Measurements from ENCODE around the gene TTLL1. TPM values are rescaled to one million over a fixed set of nuclear protein-coding genes. Genes with fewer than 3 reads are reported as not detected.
A peak's percentile ranks its signal among the peaks of the same experiment; 100 is the strongest.

TTLL1 gene
- total and polyA plus RNA-seq, 9 of the 15 experiments (the other 6 are each of a cell fraction or from before 2014, with no cell fraction given) = 0.06 to 0.85 (median 0.17) TPM

- TF ChIP-seq, protein P1, sequence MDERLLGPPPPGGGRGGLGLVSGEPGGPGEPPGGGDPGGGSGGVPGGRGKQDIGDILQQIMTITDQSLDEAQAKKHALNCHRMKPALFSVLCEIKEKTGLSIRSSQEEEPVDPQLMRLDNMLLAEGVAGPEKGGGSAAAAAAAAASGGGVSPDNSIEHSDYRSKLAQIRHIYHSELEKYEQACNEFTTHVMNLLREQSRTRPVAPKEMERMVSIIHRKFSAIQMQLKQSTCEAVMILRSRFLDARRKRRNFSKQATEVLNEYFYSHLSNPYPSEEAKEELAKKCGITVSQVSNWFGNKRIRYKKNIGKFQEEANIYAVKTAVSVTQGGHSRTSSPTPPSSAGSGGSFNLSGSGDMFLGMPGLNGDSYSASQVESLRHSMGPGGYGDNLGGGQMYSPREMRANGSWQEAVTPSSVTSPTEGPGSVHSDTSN (CRISPR knock-in tag; IDR thresholded peaks at IDR 0.05; ENCODE audit: low read depth) = no peak
- TF ChIP-seq, protein P1 (tag; conservative IDR thresholded peaks at IDR 0.05; ENCODE audit: low read depth) = peak; percentile 77
- TF ChIP-seq FUS (optimal IDR thresholded peaks at IDR 0.05; ENCODE audit: low read depth, low read length) (no peak), ZNF197 (CRISPR knock-in tag; IDR thresholded peaks at IDR 0.05; ENCODE audit: low read depth) (no peak), ESRRB (CRISPR knock-in tag; IDR thresholded peaks at IDR 0.05; ENCODE audit: borderline replicate concordance) (no peak), ZNF668 (CRISPR knock-in tag; IDR thresholded peaks at IDR 0.05) (no peak), SNIP1 (IDR thresholded peaks at IDR 0.05; ENCODE audit: low read depth) (no peak), SOX6 (IDR thresholded peaks at IDR 0.05) (peak; percentile 33; the same call in 1 of the 2 replicates), ZNF282 (CRISPR knock-in tag; IDR thresholded peaks at IDR 0.05) (no peak), TAF15 (IDR thresholded peaks at IDR 0.05; ENCODE audit: low read depth, low read length) (no peak), TARDBP (IDR thresholded peaks at IDR 0.05) (no peak), SMAD3 (CRISPR knock-in tag; conservative IDR thresholded peaks at IDR 0.05) (no peak), ZZZ3 (IDR thresholded peaks at IDR 0.05) (no peak), SIRT6 (IDR thresholded peaks at IDR 0.05; ENCODE audit: low read depth, low read length) (no peak), STAT5A (IDR thresholded peaks at IDR 0.05; ENCODE audit: borderline replicate concordance, low read length) (no peak)
- TF ChIP-seq, protein P2, sequence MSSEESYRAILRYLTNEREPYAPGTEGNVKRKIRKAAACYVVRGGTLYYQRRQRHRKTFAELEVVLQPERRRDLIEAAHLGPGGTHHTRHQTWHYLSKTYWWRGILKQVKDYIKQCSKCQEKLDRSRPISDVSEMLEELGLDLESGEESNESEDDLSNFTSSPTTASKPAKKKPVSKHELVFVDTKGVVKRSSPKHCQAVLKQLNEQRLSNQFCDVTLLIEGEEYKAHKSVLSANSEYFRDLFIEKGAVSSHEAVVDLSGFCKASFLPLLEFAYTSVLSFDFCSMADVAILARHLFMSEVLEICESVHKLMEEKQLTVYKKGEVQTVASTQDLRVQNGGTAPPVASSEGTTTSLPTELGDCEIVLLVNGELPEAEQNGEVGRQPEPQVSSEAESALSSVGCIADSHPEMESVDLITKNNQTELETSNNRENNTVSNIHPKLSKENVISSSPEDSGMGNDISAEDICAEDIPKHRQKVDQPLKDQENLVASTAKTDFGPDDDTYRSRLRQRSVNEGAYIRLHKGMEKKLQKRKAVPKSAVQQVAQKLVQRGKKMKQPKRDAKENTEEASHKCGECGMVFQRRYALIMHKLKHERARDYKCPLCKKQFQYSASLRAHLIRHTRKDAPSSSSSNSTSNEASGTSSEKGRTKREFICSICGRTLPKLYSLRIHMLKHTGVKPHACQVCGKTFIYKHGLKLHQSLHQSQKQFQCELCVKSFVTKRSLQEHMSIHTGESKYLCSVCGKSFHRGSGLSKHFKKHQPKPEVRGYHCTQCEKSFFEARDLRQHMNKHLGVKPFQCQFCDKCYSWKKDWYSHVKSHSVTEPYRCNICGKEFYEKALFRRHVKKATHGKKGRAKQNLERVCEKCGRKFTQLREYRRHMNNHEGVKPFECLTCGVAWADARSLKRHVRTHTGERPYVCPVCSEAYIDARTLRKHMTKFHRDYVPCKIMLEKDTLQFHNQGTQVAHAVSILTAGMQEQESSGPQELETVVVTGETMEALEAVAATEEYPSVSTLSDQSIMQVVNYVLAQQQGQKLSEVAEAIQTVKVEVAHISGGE (CRISPR knock-in tag; IDR thresholded peaks at IDR 0.05) = no peak
- TF ChIP-seq, protein P3, sequence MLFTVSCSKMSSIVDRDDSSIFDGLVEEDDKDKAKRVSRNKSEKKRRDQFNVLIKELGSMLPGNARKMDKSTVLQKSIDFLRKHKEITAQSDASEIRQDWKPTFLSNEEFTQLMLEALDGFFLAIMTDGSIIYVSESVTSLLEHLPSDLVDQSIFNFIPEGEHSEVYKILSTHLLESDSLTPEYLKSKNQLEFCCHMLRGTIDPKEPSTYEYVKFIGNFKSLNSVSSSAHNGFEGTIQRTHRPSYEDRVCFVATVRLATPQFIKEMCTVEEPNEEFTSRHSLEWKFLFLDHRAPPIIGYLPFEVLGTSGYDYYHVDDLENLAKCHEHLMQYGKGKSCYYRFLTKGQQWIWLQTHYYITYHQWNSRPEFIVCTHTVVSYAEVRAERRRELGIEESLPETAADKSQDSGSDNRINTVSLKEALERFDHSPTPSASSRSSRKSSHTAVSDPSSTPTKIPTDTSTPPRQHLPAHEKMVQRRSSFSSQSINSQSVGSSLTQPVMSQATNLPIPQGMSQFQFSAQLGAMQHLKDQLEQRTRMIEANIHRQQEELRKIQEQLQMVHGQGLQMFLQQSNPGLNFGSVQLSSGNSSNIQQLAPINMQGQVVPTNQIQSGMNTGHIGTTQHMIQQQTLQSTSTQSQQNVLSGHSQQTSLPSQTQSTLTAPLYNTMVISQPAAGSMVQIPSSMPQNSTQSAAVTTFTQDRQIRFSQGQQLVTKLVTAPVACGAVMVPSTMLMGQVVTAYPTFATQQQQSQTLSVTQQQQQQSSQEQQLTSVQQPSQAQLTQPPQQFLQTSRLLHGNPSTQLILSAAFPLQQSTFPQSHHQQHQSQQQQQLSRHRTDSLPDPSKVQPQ (CRISPR knock-in tag; IDR thresholded peaks at IDR 0.05; ENCODE audit: borderline replicate concordance) = no peak
- TF ChIP-seq, protein P4, sequence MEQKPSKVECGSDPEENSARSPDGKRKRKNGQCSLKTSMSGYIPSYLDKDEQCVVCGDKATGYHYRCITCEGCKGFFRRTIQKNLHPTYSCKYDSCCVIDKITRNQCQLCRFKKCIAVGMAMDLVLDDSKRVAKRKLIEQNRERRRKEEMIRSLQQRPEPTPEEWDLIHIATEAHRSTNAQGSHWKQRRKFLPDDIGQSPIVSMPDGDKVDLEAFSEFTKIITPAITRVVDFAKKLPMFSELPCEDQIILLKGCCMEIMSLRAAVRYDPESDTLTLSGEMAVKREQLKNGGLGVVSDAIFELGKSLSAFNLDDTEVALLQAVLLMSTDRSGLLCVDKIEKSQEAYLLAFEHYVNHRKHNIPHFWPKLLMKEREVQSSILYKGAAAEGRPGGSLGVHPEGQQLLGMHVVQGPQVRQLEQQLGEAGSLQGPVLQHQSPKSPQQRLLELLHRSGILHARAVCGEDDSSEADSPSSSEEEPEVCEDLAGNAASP (IDR thresholded peaks at IDR 0.05) = no peak
Measured at GRCh38 chr22:43100225-43100624, 11.0 kb upstream of the TTLL1 start (continued).

All from K562 (cell line).